Fibroblast of the aortic adventitia (primary cell): Measurements from ENCODE around the gene FBXW8. TPM values are rescaled to one million over a fixed set of nuclear protein-coding genes. Genes with fewer than 3 reads are reported as not detected.

Experiments
- DNase-seq: peaks from one replicate; pipeline ENCODE4 v3.0.0-alpha.2; 2010; ENCODE audit warnings: low read depth
- H3K4me3 ChIP-seq: 2 replicates; pipeline ENCODE4 v1.5.1; 2011; ENCODE audit warnings: low read depth, mild to moderate bottlenecking, control low read depth, low read length, moderate library complexity
- total RNA-seq: library from RNA; depleted of rRNA; stranded (reverse); fragments of >200 nt; gene quantifications from 2 replicates; pipeline ENCODE4 v1.2.3, GENCODE V29; 2012; ENCODE audit warnings: low replicate concordance
- TF ChIP-seq, protein P1 (sequence below): IDR thresholded peaks from 2 replicates; pipeline ENCODE4 v1.5.1; 2011; ENCODE audit warnings: mild to moderate bottlenecking, low read length, control low read depth, inconsistent platforms; ENCODE audit not compliant: insufficient read depth

The FBXW8 gene
- total RNA-seq, 1 donor, result 11.2 TPM

DNA sequence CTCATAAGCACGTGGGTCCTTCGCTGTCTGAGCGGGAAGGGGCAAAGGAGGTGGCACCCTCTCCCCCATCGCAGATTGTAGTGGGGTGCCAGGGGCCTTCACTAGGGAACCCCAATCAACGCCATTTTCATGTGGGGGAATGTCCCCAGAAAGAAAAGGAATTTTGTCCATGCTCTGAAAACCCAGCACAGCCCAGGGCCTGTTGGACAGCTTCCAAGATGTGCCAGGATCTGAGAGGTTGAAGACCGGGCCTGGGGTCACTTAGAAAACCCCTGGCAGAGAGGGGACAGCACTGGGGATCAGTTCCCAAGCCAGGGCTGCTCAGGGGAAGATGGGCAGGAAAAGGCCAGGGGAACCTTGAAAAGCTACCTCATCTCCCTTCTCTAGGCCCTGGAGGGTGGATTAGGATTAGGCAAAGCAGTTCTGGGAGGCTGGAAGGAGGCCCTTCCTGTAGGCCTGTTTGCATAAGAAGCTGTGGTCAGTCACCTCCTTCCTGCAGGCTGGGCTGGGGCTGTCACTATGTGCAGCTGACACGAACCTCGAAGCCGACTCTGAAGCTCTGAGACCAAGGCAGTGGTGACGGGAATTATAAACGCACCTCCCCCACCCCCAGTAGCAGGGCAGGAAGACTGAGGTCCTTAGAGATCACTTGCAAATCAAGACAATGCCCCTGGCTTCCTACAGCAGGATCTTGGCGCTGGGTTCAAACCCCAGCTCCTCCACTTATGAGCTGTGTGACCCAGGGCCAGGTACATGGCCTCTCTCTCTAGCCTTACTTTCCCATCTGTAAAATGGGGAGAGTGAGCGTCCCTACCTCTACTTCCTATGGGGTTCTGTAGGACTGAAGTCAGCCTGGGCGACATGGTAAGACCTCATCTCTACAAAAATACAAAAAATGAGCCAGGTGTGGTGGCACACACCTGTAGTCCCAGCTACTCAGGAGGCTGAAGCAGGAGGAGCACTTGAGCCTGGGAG lies 159.5 kb downstream of the FBXW8 start:
- DNase-seq, result no peak
- TF ChIP-seq, protein P1, sequence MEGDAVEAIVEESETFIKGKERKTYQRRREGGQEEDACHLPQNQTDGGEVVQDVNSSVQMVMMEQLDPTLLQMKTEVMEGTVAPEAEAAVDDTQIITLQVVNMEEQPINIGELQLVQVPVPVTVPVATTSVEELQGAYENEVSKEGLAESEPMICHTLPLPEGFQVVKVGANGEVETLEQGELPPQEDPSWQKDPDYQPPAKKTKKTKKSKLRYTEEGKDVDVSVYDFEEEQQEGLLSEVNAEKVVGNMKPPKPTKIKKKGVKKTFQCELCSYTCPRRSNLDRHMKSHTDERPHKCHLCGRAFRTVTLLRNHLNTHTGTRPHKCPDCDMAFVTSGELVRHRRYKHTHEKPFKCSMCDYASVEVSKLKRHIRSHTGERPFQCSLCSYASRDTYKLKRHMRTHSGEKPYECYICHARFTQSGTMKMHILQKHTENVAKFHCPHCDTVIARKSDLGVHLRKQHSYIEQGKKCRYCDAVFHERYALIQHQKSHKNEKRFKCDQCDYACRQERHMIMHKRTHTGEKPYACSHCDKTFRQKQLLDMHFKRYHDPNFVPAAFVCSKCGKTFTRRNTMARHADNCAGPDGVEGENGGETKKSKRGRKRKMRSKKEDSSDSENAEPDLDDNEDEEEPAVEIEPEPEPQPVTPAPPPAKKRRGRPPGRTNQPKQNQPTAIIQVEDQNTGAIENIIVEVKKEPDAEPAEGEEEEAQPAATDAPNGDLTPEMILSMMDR, result no peak
- H3K4me3 ChIP-seq, result no peak overlapping the region

DNA sequence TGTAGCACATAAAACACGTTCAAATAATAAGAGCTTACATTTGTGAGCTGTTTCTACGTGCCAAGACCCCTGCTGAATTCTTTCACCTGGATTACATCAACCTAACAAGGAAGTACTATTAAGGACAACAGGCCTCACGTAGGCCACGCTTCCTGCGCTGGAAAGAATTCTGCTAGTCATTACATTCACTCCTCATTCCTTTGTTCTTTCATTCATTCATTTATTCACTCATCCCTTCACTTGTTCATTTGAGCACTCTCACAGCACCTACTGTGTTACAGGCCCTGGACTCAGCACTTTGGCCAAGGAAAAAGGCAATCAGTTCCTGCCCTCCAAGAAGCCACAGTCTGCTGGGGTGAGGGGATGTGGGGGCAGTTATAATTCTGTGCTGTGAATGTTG lies 160.3 kb downstream of the FBXW8 start:
- H3K4me3 ChIP-seq, result no peak overlapping the region
- TF ChIP-seq, protein P1, result no peak
- DNase-seq, result no peak

DNA sequence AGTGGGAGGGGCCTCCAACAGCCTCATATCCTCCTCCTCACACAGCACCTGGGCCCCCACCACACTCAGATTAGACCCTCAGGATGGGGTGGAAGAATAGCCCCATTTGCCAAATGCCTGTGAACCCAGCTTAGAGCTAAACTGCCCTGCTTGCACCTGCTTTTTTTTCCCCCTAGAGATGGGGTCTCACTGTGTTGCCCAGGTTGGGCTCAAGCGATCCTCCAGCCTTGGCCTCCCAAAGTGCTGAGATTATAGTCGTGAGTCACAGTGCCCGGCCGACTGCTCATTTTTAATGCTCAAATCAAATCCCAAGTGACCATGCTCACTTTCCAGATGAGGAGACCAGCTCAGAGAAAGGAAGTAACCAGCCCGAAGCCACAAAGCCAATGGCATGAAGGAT lies 161.4 kb downstream of the FBXW8 start:
- TF ChIP-seq, protein P1, result no peak
- no peak for DNase-seq
- H3K4me3 ChIP-seq, result no peak overlapping the region

DNA sequence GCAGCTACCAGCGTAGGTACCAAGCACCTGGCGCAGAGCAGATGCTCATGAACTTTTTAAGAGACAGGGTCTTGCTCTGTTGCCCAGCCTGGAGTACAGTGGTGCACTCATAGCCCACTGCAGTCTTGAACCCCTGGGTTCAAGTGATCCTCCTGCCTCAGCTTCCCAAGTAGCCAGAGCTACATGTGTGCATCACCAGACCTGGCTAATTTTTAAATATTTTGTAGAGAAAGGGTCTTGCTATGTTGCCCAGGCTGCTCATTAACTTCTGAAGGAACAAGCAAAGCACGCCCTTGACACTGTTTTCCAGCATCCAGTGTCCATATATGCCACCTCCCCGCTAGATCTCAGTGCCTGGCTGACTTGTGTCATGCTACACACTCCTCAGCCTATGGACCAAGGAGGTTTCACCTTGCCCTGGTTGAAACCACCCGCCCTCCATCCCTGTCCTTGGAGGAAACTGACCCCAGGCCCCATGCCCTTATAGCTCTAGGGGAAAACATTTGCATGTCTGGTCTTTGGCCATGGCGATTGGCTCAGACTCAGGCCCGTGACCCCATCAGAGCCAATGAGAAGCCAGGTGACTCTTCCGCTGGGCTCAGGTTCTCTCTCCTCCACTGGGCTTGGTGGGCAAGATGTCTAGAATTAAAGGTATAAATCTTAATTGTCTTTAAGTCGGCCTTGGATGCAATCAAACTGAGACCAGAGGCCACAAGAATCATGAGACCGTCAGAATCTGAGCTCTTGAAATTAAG lies 162.2 kb downstream of the FBXW8 start:
- TF ChIP-seq, protein P1, result no peak
- H3K4me3 ChIP-seq, result no peak overlapping the region
- DNase-seq, result no peak

DNA sequence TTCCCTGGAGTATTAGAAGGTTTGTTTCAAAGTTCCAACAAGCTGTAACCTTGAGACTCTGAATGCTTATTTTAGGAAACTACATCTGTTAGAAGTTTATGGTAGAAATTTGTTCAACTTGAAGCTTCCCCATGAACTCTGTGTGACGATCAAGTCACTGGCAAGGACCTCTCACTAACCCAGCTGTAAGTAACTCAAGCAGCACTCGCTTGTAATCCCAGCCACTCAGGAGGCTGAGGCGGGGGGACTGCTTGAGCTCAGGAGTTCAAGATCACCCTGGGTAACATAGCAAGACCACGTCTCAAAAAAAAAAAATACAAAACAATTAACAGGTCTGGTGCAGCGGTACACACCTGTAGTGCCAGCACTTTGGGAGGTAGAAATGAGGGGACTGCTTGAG lies 162.9 kb downstream of the FBXW8 start:
- TF ChIP-seq, protein P1, result no peak
- DNase-seq, result no peak
- no peak overlapping the region for H3K4me3 ChIP-seq

DNA sequence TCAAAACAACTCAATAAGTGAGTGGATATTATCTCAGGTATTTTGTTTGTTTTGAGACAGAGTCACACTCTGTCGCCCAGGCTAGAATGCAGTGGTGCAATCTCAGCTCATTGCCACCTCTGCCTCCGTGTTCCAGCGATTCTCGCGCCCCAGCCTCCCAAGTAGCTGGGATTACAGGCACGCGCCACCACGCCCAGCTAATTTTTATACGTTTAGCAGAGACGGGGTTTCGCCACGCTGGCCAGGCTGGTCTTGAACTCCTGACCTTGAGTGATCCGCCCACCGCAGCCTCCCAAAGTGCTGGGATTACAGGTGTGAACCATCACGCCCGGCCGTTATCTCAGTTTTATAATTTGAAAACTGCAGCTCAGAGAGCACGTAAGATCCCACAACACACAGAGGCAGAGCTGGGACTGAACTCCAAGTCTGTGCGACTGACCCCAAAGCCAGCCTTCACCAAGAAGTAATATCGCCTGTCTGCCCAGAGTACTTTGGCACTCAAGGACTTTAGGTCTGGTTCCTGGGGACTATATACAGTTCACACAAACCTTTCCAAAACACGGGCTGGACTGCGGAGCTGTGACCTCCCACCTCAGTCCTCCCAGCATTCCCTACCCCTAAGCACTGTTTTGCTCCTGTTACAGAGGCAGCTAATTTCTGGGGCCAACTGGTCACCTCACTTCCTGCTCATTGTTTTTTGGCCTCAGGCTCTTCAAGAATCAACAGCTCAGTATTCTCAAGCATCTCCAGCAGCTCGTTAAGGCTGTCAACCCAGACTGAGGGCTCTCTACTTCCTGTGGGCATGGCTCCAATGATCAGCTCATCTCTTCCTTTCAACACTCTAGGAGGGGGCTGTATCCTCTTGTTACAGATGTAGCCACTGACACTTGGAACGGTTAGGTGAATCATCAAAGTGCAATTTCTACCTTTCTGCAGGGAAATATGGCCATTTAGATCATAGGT lies 165.9 kb downstream of the FBXW8 start:
- no peak for DNase-seq
- TF ChIP-seq, protein P1, result no peak
- no peak overlapping the region for H3K4me3 ChIP-seq
